Epithelial cell of alveolus of lung (primary cell): ENCODE data around the gene DMWD. TPM values are rescaled to one million over a fixed set of nuclear protein-coding genes. Genes with fewer than 3 reads are reported as not detected.

Source experiments
- total RNA-seq: library from RNA; depleted of rRNA; stranded (reverse); fragments of >200 nt; gene quantifications from 2 replicates; pipeline ENCODE4 v1.2.1, GENCODE V29; 2015

Gene DMWD
- total RNA-seq, result 28.7 and 32.5 TPM in 2 replicates

DNA sequence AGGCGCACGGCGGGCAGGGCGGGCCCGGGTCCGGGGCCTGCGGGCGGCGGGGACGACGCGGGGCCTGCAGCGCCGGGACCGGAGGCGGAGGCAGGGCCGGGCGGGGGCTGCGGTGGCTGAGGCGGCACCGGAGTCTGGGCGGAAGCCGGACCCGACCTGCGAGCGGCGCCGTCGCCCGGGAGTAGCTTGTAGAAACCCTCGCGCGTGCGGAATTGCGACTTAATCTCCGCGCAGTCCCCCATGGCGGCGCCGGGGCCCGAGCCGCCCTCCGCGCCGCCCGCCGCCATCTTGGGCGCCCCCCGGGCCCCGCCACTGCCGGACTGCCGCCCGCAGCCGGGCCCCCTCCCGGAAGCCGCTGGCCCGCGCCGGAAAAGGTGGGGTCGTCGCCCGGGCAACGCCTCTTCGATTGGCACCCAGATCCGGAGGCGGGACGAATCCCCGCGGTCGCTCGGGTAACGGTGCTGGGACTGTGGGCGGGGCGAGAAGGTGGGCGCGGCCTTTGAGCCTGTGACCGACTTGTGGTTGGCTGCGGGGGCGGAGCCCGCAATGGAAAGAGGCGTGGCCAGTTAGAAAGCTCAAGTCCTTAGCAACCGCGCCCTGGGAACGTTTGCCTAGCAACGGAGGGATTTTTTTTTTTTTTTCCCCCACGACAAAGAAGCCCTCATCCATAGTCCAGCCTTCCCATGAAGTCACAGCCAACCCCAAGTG is at the start of gene DMWD:
Gene DMWD, minus strand, starts transcription at position 376 of the 708 bp plus-strand sequence. Its CDS starts 89 bp downstream, at position 287.

GRCh38 chr19:45814851-45815480 is 22.3 kb upstream of the DMWD start, which contains the start of gene RSPH6A:
TSS of gene RSPH6A (minus strand) at chr19:45815308. CDS start at chr19:45815176, 132 bp downstream.

GRCh38 chr19:45782162-45782691 is 10.4 kb downstream of the DMWD start, which contains the start of gene DMPK:
TSS of gene DMPK (minus strand) at chr19:45782490. CDS start at chr19:45782352, 138 bp downstream.

DNA sequence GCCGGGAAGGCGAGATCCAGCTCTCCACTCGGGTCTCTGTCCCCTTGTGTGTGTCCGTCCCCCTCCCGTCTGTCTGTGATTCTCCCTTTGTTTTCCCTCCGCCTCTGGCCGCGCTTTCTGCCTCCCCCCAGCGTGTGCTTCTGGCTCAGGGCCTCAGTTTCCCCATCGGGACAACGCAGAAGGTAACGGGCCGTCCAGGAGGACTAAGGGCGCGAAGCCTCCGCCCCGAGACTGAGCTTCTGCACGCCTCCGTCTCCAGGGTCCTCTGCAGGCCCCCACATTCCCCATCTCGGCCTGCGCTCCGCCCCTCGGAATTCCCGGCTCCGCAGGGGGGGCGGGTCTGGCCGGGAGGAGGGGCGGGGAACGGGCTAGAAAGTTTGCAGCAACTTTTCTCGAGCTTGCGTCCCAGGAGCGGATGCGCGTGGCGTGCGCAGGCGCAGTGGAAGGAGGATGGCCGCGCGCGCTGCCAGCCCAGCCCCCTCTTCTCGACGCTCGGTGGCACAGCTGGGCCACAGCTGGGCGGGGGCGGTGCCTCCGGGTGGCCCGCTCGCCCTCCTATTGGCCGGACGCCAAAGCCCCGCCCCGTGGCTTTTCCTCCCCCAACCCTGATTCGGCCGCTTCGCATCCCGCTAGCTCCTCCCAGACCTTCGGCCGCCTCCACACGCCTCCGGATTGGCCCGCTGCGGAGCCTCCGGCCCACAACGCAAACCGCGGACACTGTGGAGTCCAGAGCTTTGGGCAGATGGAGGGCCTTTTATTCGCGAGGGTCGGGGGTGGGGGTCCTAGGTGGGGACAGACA is 23.5 kb downstream of the DMWD start, which contains the start of gene SIX5:
Gene SIX5, minus strand, starts transcription at position 269 of the 799 bp plus-strand sequence. CDS start 408 bp downstream, outside the sequence.

DNA sequence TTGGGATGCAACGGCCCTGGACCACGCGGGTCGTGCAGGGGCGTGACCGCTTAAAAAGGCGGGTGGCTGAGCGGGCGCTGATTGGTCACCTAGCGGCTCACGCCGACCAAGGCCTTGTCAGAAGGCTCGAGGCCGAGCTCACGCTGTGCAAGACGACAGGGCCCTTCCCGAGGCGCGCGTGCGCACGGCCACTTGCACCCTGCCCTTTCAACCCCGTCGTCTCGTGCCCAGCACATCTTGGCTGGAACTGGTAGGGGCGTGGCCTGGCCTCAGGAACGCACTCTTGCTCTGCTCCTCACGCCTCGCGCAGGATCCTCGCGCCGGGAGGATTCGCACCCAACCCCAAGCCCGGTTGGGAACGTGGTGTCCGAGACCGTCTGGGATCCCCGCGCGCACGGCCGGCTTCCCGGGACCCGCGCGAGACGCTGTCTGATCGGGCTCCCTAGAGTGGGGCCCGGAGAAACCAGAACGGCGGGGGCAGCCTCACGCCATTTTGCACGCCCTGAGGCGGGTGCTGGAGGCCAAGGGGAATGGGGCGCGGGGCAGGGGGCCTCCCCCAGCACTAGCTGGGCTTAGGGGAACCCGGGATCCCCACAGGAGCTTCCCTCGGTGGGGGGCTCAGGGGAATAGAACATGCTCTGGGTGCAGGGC is 59.4 kb downstream of the DMWD start, which contains the start of gene MEIOSIN:
Gene MEIOSIN, plus strand, starts transcription at position 280 of the 651 bp plus-strand sequence. CDS start 1,938 bp downstream, outside the sequence.

Other genes with a start within 250 kb of the DMWD start
- gene OPA3, start 208.0 kb downstream of the DMWD start, total RNA-seq, result 5.8 and 8.5 TPM in 2 replicates
- 0.26 and 0.48 TPM in 2 replicates for gene GPR4, start 190.6 kb downstream of the DMWD start, total RNA-seq
- 12.9 and 24.5 TPM in 2 replicates for gene EML2, start 153.4 kb downstream of the DMWD start, total RNA-seq
- gene GIPR, start 124.6 kb downstream of the DMWD start, total RNA-seq, result 1.7 TPM in 1 of 2 replicates, not detected in the other
- 274 and 363 TPM in 2 replicates for gene SNRPD2, start 100.9 kb downstream of the DMWD start, total RNA-seq
- gene QPCTL, start 100.2 kb downstream of the DMWD start, total RNA-seq, result 13.1 and 17.5 TPM in 2 replicates
- 11.3 and 12.8 TPM in 2 replicates for gene FBXO46, start 61.9 kb downstream of the DMWD start, total RNA-seq
- gene MEIOSIN, start 59.4 kb downstream of the DMWD start, total RNA-seq, result 0.13 TPM in 1 of 2 replicates, not detected in the other
- gene SIX5, start 23.6 kb downstream of the DMWD start, total RNA-seq, result 14.9 and 22.0 TPM in 2 replicates
- gene DMPK, start 10.4 kb downstream of the DMWD start, total RNA-seq, result 7.9 and 33.5 TPM in 2 replicates
- 0.08 TPM in 1 of 2 replicates, not detected in the other for gene RSPH6A, start 22.5 kb upstream of the DMWD start, total RNA-seq
- gene SYMPK, start 70.3 kb upstream of the DMWD start, total RNA-seq, result 28.1 and 34.9 TPM in 2 replicates
- gene FOXA3, start 71.5 kb upstream of the DMWD start, total RNA-seq, result 0.13 TPM in 1 of 2 replicates, not detected in the other
- 36.7 and 38.0 TPM in 2 replicates for gene IRF2BP1, start 93.3 kb upstream of the DMWD start, total RNA-seq
- gene MYPOP, start 109.8 kb upstream of the DMWD start, total RNA-seq, result 1.8 and 6.8 TPM in 2 replicates
- gene NANOS2, start 121.9 kb upstream of the DMWD start, total RNA-seq, result not detected in 2 replicates
- under 0.01 and 0.24 TPM in 2 replicates for gene NOVA2, start 181.0 kb upstream of the DMWD start, total RNA-seq
- 9.8 and 11.8 TPM in 2 replicates for gene CCDC61, start 202.6 kb upstream of the DMWD start, total RNA-seq
- not detected in 2 replicates for gene PGLYRP1, start 230.2 kb upstream of the DMWD start, total RNA-seq
- not detected in 2 replicates for gene IGFL4, start 248.2 kb upstream of the DMWD start, total RNA-seq